GM12878 (cell line): ENCODE results near the gene ESR1. TPM values are rescaled to one million over a fixed set of nuclear protein-coding genes. Genes with fewer than 3 reads are reported as not detected.

ENCODE experiments used
- ATAC-seq: fragments of 200-7000 bp; cut with Tn5 transposase; 3 replicates; pipeline ENCODE4 v1.9.1; 2020; ENCODE audit warnings: mild to moderate bottlenecking, moderate library complexity
- BruUV-seq: library from RNA; stranded (reverse); fragments of 400-500 nt; replicated peaks from 2 replicates; lab custom pipeline; 2021; lab: Mats Ljungman, UMichigan
- CTCF ChIA-PET: fragments of 300-600 bp; sonication (Branson Sonifier 250); formaldehyde crosslinking; extraction: SDS; loops from one replicate; lab custom pipeline; 2021; ENCODE audit warnings: inconsistent platforms; lab: Yijun Ruan, JAX
- POLR2A ChIA-PET: fragments of 350-600 bp; formaldehyde crosslinking; extraction: SDS; loops from one replicate; lab custom pipeline; 2021; ENCODE audit warnings: inconsistent platforms; lab: Charles Lee
- RAD21 ChIA-PET: fragments of 300-600 bp; sonication (Branson Sonifier 250); formaldehyde crosslinking; loops from one replicate; lab custom pipeline; 2023; ENCODE audit warnings: antibody characterized with exemption; ENCODE audit not compliant: unreplicated experiment; lab: Charles Lee
- SMC1A ChIA-PET: fragments of 300-600 bp; sonication (Branson Sonifier 250); formaldehyde crosslinking; loops from one replicate; lab custom pipeline; 2023; ENCODE audit not compliant: unreplicated experiment, uncharacterized antibody; lab: Charles Lee
- DNase-seq: peaks from one replicate; pipeline ENCODE4 v3.0.0-alpha.2; 2011; ENCODE audit warnings: low read depth, low spot score
- FAIRE-seq: peaks from 3 replicates; lab custom pipeline; 2011; peaks lifted over from hg19 to GRCh38; lab: Jason Lieb, UNC
- H2AFZ ChIP-seq: 2 replicates; pipeline ENCODE4 v1.6.0; 2011; ENCODE audit warnings: low read depth, low read length, control low read depth; ENCODE audit not compliant: control insufficient read depth
- H3K27ac ChIP-seq: 2 replicates; pipeline ENCODE4 v1.5.1; 2011; ENCODE audit warnings: control low read depth; ENCODE audit not compliant: control insufficient read depth, insufficient read depth
- H3K27me3 ChIP-seq, 2 experiments: replicated peaks in 1 of 2; 2 replicates each; pipeline versions ENCODE4 v1.6.0 to v1.6.1; 2011; ENCODE audit warnings: low read length in 1 of 2; ENCODE audit not compliant: control insufficient read depth in 2 of 2, insufficient read depth in 2 of 2
- H3K36me3 ChIP-seq, 2 experiments: 2 replicates each; pipeline ENCODE4 v1.5.1; 2011; ENCODE audit warnings: low read length in 1 of 2; ENCODE audit not compliant: control insufficient read depth in 2 of 2, insufficient read depth in 2 of 2
- H3K4me1 ChIP-seq: 2 replicates; pipeline ENCODE4 v1.6.1; 2011; ENCODE audit warnings: mild to moderate bottlenecking, low read length, moderate library complexity, mixed read lengths; ENCODE audit not compliant: control insufficient read depth, insufficient read depth
- H3K4me2 ChIP-seq: 2 replicates; pipeline ENCODE4 v1.6.0; 2011; ENCODE audit warnings: control low read depth; ENCODE audit not compliant: control insufficient read depth, insufficient read depth
- H3K4me3 ChIP-seq: fragments of 200-600 bp; sonication (generic); 2 replicates; pipeline ENCODE4 v1.5.1; 2016
- H3K79me2 ChIP-seq: 2 replicates; pipeline ENCODE4 v1.6.0; 2011; ENCODE audit warnings: low read length; ENCODE audit not compliant: control insufficient read depth, insufficient read depth
- H3K9ac ChIP-seq: 2 replicates; pipeline ENCODE4 v1.8.0; 2011; ENCODE audit warnings: low read length, control low read depth, mixed read lengths; ENCODE audit not compliant: control insufficient read depth, insufficient read depth
- H3K9me3 ChIP-seq: replicated peaks from 3 replicates; pipeline ENCODE4 v1.5.1; 2011; ENCODE audit warnings: mild to moderate bottlenecking, low read length; ENCODE audit not compliant: control insufficient read depth, insufficient read depth
- H4K20me1 ChIP-seq: 2 replicates; pipeline ENCODE4 v1.6.0; 2011; ENCODE audit not compliant: control insufficient read depth, insufficient read depth
- ATF3 ChIP-seq: IDR thresholded peaks from 2 replicates; pipeline ENCODE4 v1.6.1; 2011; ENCODE audit warnings: low read depth, mild to moderate bottlenecking, low read length, moderate library complexity, borderline replicate concordance; ENCODE audit errors: extremely low read depth
- EZH2 ChIP-seq: IDR thresholded peaks from 2 replicates; pipeline ENCODE4 v1.6.1; 2012; ENCODE audit warnings: low read depth, mild to moderate bottlenecking, control low read depth, inconsistent platforms, low read length, borderline replicate concordance; ENCODE audit not compliant: control insufficient read depth
- NR2F1 ChIP-seq: fragments of 450-650 bp; conservative IDR thresholded peaks from 2 replicates; pipeline ENCODE4 v1.6.1; 2017; ENCODE audit warnings: mild to moderate bottlenecking
- RELB ChIP-seq: fragments of 450-650 bp; IDR thresholded peaks from 2 replicates; pipeline ENCODE4 v1.6.1; 2017; ENCODE audit warnings: low read depth, mild to moderate bottlenecking, moderate library complexity
- SKIL ChIP-seq: fragments of 450-650 bp; IDR thresholded peaks from 2 replicates; pipeline ENCODE4 v1.6.1; 2017; ENCODE audit warnings: mild to moderate bottlenecking, low read depth, inconsistent platforms; ENCODE audit not compliant: poor library complexity, severe bottlenecking
- STAT1 ChIP-seq: fragments of 450-650 bp; conservative IDR thresholded peaks from 2 replicates; pipeline ENCODE4 v1.6.1; 2014; ENCODE audit warnings: antibody characterized with exemption, mild to moderate bottlenecking
- USF2 ChIP-seq: IDR thresholded peaks from 2 replicates; pipeline ENCODE4 v1.6.1; 2011; ENCODE audit warnings: low read depth, low read length, improper control_type of control experiment, borderline replicate concordance
- ZBTB33 ChIP-seq: fragments of 450-650 bp; IDR thresholded peaks from 2 replicates; pipeline ENCODE4 v1.6.1; 2017; ENCODE audit warnings: mild to moderate bottlenecking
- WGBS: methylation state at CpG from one replicate; pipeline ENCODE4 v1.1.6; 2016; ENCODE audit warnings: low lambda C conversion rate; ENCODE audit not compliant: insufficient replicate concordance, insufficient coverage; ENCODE audit errors: missing lambda C conversion rate; 5-methylcytosine and 5-hydroxymethylcytosine counted together
- in situ Hi-C: fragments of 300-500 bp; cut with MboI; formaldehyde crosslinking; loops from 9 replicates; pipeline ENCODE4 v1.14.3; 2018; ENCODE audit warnings: mixed read lengths
- intact Hi-C: fragments of 100-400 bp; cut with micrococcal nuclease; formaldehyde crosslinking; loops from one replicate; pipeline ENCODE4 v1.14.2; 2022; ENCODE audit not compliant: unreplicated experiment
- polyA plus RNA-seq, 11 experiments: library from polyadenylated mRNA; depleted of rRNA in 4 of 11; unstranded in 6 of 11; stranded (reverse) in 5 of 11; fragments of >200 nt; fragmentation: Nextera tagmentation in 4 of 11; fragmentation: Illumina TruSeq in 1 of 11; extraction: Ambion mirVana in 4 of 11; extraction: Trizol in 1 of 11; gene quantifications; 1 replicate in 1 of 11; 2 replicates in 10 of 11; pipeline versions ENCODE4 v1.2.1 to v1.2.3, GENCODE V29; 2011 to 2016; ENCODE audit warnings: inconsistent platforms in 2 of 11, missing spikeins in 2 of 11, low read depth in 1 of 11
- total RNA-seq, 4 experiments: library from RNA; depleted of rRNA in 3 of 4; stranded (reverse); fragments of >200 nt in 3 of 4; fragmentation: Illumina TruSeq in 1 of 4; extraction: Trizol in 1 of 4; gene quantifications; 2 replicates each; pipeline versions ENCODE4 v1.2.1 to v1.2.3, GENCODE V29; 2013 to 2021

The ESR1 gene
- total and polyA plus RNA-seq, 10 of the 15 experiments (the other 5 are each of a cell fraction or from before 2014, with no cell fraction given), result 0.03 to 0.51 (median 0.21) TPM; not detected in 4

- H3K27me3 ChIP-seq, result no peaks in the 10 kb centered on the region
- intact Hi-C loops, result no loop called here
- BruUV-seq, result no TSS peak
- peaks cover 0 to 5% of the 10 kb centered on the region in 2 experiments; a peak in 2 of 4 replicates for H3K36me3 ChIP-seq
- no peaks in the 10 kb centered on the region for H3K9me3 ChIP-seq
- in situ Hi-C loops, result no loop called here
- H3K4me1 ChIP-seq, result no peaks in the 10 kb centered on the region
- 84% methylated on average over 8 of the region's 8 CpGs for WGBS
- ChIA-PET POLR2A (no interaction called here), CTCF (no interaction called here), RAD21 (no interaction called here), SMC1A (interaction anchor here (1.1 to 2.0 kb wide), 4 partner anchors 11 to 465 kb away, joined by 3 to 7 read pairs (median 4); no protein-coding TSS in a partner anchor)
- H3K4me3 ChIP-seq, result no peak overlapping the region
- no peaks in the 10 kb centered on the region for H3K79me2 ChIP-seq
- no peak overlapping the region for H3K9ac ChIP-seq
- H3K4me2 ChIP-seq, result no peak overlapping the region
- H2AFZ ChIP-seq, result no peak overlapping the region
- FAIRE-seq (no peak), ATAC-seq (no peak), DNase-seq (no peak)
- no peaks in the 10 kb centered on the region for H4K20me1 ChIP-seq
- TF ChIP-seq ATF3, result no peak
- no peak for TF ChIP-seq NR2F1
- no peak for TF ChIP-seq USF2
- no peak for TF ChIP-seq SKIL
- no peak for TF ChIP-seq EZH2
- no peak for TF ChIP-seq STAT1
- TF ChIP-seq ZBTB33, result no peak
- TF ChIP-seq RELB, result no peak
- no peak overlapping the region for H3K27ac ChIP-seq
Measured at GRCh38 chr6:152155792-152156191, 348.3 kb downstream of the ESR1 start.
